Karpas-422 (cell line): ENCODE data around the gene SYNE1. TPM values are rescaled to one million over a fixed set of nuclear protein-coding genes. Genes with fewer than 3 reads are reported as not detected.
A peak's percentile ranks its signal among the peaks of the same experiment; 100 is the strongest.
"Not testable (repeated sequence)": the region's sequence is repeated elsewhere in the genome, so short reads cannot be mapped to it uniquely, and the experiment has no call there.

Source experiments
- DNase-seq: peaks from one replicate; pipeline ENCODE4 v3.0.0-alpha.2; 2015
- H2AFZ ChIP-seq: fragments of 200-600 bp; sonication (generic); 2 replicates; pipeline ENCODE4 v1.6.1; 2014; ENCODE audit warnings: antibody characterized with exemption, low read length, mixed read lengths
- H3K27ac ChIP-seq: fragments of 200-600 bp; sonication (generic); 2 replicates; pipeline ENCODE4 v1.5.1; 2014; ENCODE audit warnings: mild to moderate bottlenecking, low read length, moderate library complexity
- H3K27me3 ChIP-seq: fragments of 200-600 bp; sonication (generic); 2 replicates; pipeline ENCODE4 v1.6.1; 2014; ENCODE audit warnings: low read length, mixed read lengths
- H3K36me3 ChIP-seq: fragments of 200-600 bp; sonication (generic); 2 replicates; pipeline ENCODE4 v1.6.1; 2014; ENCODE audit warnings: low read length, mixed read lengths; ENCODE audit not compliant: insufficient read depth
- H3K4me1 ChIP-seq: fragments of 200-600 bp; sonication (generic); 2 replicates; pipeline ENCODE4 v1.6.1; 2014; ENCODE audit warnings: mild to moderate bottlenecking, low read length, mixed read lengths
- H3K4me2 ChIP-seq: fragments of 200-600 bp; sonication (generic); 2 replicates; pipeline ENCODE4 v1.6.1; 2014; ENCODE audit warnings: low read length, low read depth, mild to moderate bottlenecking; ENCODE audit not compliant: poor library complexity, severe bottlenecking
- H3K4me3 ChIP-seq: fragments of 200-600 bp; sonication (generic); 2 replicates; pipeline ENCODE4 v1.5.1; 2014; ENCODE audit warnings: mild to moderate bottlenecking, antibody characterized with exemption, low read length, mixed read lengths
- H3K79me2 ChIP-seq: fragments of 200-600 bp; sonication (generic); 2 replicates; pipeline ENCODE4 v1.6.1; 2014; ENCODE audit warnings: mild to moderate bottlenecking, low read length, mixed read lengths
- H3K9ac ChIP-seq: fragments of 200-600 bp; sonication (generic); 2 replicates; pipeline ENCODE4 v1.6.0; 2014; ENCODE audit warnings: low read length
- H3K9me2 ChIP-seq: fragments of 200-600 bp; sonication (generic), shearing (Covaris generic); replicated peaks from 2 replicates; pipeline ENCODE4 v1.6.0; 2014; ENCODE audit warnings: mild to moderate bottlenecking, low read length, moderate library complexity; ENCODE audit not compliant: insufficient read depth
- H3K9me3 ChIP-seq: fragments of 300-700, 200-600 bp; sonication (generic); 2 replicates; pipeline ENCODE4 v1.6.1; 2014; ENCODE audit warnings: low read length, mixed read lengths
- H4K20me1 ChIP-seq: fragments of 200-600 bp; sonication (generic); 2 replicates; pipeline ENCODE4 v1.6.1; 2014; ENCODE audit warnings: mild to moderate bottlenecking, antibody characterized with exemption, low read length, low read depth; ENCODE audit not compliant: insufficient read depth
- total RNA-seq: library from RNA; depleted of rRNA; stranded (reverse); fragments of >200 nt; shearing (Covaris generic); gene quantifications from 2 replicates; pipeline ENCODE4 v1.2.3, GENCODE V29; 2014; ENCODE audit warnings: low replicate concordance

Gene SYNE1
- total RNA-seq, 1 experiment from 2014 or later = 137 TPM

DNA sequence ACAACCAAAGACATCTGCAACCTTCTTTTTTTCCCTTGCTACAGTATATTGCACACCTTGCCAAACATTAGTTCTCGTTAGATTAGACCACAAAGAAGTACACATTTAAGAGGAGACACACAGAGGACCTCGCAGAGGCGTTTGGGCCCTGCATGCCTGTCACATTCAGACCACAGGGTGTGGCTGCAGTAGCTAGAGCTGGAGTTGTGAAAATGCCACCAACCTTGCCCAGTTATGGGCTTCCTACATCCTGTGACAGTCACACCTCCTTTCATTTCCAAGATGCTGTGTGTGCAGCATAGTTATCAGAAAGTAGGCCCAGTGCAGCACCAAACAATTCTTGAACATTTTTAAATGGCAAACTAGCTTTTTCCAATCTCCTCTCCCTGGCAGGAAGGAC, 2.4 kb downstream of the SYNE1 start:
- Histone ChIP-seq H3K4me3 (no peak overlapping the region), H2AFZ (no peak overlapping the region), H3K79me2 (no peaks in the 10 kb centered on the region), H3K9me3 (no peaks in the 10 kb centered on the region), H3K27me3 (no peaks in the 10 kb centered on the region), H3K27ac (no peak overlapping the region), H3K4me1 (peaks cover 24% of the 10 kb centered on the region), H3K9ac (no peak overlapping the region), H4K20me1 (no peaks in the 10 kb centered on the region), H3K4me2 (no peak overlapping the region), H3K36me3 (no peaks in the 10 kb centered on the region), H3K9me2 (no peaks in the 10 kb centered on the region)
- no peak for DNase-seq

DNA sequence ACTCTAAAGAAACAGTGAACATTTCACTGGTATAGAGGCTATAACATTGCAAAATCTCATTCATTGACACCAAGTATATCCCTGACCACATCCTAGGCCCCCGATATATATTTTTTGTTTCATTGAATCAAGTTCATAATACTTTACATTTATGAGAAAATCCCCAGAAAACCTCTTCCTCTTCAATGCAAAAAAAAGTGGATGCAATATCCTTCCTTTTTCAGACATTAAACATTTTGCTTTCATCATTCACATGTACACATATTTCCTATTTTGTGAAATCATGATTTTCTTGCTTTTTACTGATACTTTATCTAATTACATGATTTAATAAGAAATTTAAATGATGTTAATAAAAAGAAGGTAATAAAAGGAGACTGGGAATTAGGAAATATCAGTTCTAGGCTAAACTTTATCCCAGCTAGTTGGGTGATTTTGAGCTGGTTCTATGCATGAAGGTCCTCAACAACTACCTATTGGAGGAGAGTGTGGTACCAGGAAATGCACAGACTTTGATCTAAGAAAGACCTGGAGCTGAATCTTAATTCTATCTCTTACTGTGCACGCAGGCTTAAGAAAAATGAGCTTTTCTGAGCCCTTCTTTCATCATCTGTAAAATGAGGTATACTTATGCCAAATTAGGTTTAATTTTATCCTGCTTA, 4.9 kb downstream of the SYNE1 start:
- no peaks in the 10 kb centered on the region for H4K20me1 ChIP-seq
- no peak for DNase-seq
- H3K9ac ChIP-seq = no peak overlapping the region
- no peak overlapping the region for H3K4me3 ChIP-seq
- no peaks in the 10 kb centered on the region for H3K79me2 ChIP-seq
- H3K27ac ChIP-seq = no peak overlapping the region
- H3K27me3 ChIP-seq = no peaks in the 10 kb centered on the region
- H3K36me3 ChIP-seq = no peaks in the 10 kb centered on the region
- no peak overlapping the region for H2AFZ ChIP-seq
- H3K9me3 ChIP-seq = no peaks in the 10 kb centered on the region
- H3K9me2 ChIP-seq = no peaks in the 10 kb centered on the region
- peaks cover 22% of the 10 kb centered on the region for H3K4me1 ChIP-seq
- H3K4me2 ChIP-seq = no peak overlapping the region

DNA sequence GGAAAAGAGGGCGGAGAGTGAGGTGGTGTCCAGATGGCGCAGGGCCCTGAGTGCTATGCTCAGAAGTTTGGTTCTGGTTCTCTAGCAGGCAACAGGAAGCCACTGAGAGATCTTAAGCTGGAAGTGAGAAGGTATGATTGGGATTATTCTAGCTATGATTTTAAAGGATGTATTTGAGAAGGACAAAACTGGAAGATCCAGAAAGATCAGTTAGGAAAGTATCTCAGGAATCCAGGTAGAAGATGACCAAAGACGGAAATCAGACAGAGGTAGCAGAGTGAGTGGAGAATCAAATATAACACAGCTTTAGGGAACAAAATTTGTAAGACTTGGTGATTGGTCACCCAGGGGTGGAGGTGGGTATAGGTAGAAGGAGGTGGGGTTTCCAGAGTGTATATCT, 5.8 kb downstream of the SYNE1 start:
- no peaks in the 10 kb centered on the region for H3K9me3 ChIP-seq
- no peaks in the 10 kb centered on the region for H3K36me3 ChIP-seq
- H3K79me2 ChIP-seq = no peaks in the 10 kb centered on the region
- no peak overlapping the region for H3K4me2 ChIP-seq
- no peak overlapping the region for H3K4me3 ChIP-seq
- peaks cover 15% of the 10 kb centered on the region for H3K4me1 ChIP-seq
- no peaks in the 10 kb centered on the region for H3K9me2 ChIP-seq
- H4K20me1 ChIP-seq = no peaks in the 10 kb centered on the region
- H3K9ac ChIP-seq = no peak overlapping the region
- H3K27ac ChIP-seq = no peak overlapping the region
- DNase-seq = no peak
- H2AFZ ChIP-seq = no peak overlapping the region
- H3K27me3 ChIP-seq = no peaks in the 10 kb centered on the region

DNA sequence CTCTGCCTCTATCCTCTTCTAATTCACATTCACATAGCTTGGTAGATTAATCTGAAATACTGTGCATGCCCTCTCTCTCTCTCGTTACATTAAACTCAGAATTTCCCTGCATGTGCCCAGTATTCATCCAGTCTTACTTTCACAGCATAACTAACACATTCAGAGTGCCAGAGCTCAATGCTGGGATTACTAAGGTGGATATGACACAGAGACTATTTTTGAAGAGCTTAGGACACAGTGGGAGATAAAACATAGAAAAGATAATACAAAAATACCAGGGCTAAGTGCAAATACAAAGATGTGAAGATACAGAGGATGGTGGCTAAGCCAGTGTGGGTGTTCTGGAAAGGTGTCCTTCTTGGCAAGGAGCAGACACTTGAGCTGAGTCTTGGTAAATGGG, 6.3 kb downstream of the SYNE1 start:
- Histone ChIP-seq H3K27ac (no peak overlapping the region), H3K9me2 (no peaks in the 10 kb centered on the region), H3K79me2 (no peaks in the 10 kb centered on the region), H2AFZ (no peak overlapping the region), H3K9ac (no peak overlapping the region), H3K36me3 (no peaks in the 10 kb centered on the region), H3K4me1 (peaks cover 9% of the 10 kb centered on the region), H3K4me3 (no peak overlapping the region), H4K20me1 (no peaks in the 10 kb centered on the region), H3K4me2 (no peak overlapping the region), H3K9me3 (no peaks in the 10 kb centered on the region), H3K27me3 (no peaks in the 10 kb centered on the region)
- DNase-seq = no peak

DNA sequence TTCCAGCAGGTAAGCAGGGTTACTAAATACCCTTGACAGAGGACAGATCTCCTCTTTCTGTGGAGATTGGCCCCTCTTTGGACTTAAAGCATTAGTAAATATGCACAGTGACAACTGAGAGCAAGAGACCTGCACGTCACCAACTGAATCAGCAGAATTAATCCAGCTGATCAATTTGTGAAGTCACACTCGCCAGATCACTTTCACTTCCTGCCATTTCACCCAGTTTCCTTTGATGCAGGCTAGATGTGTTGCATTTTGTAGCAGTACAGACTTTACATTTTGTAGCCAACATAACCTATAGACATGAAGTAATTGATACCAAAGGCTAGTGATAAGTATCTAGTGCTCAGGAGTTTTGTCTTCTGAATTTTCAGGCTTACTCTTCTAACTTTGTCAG, 11.9 kb downstream of the SYNE1 start:
- no peak overlapping the region for H3K27ac ChIP-seq
- no peak overlapping the region for H3K9ac ChIP-seq
- no peaks in the 10 kb centered on the region for H4K20me1 ChIP-seq
- no peaks in the 10 kb centered on the region for H3K79me2 ChIP-seq
- no peaks in the 10 kb centered on the region for H3K9me2 ChIP-seq
- DNase-seq = peak; percentile 59
- H3K4me3 ChIP-seq = no peak overlapping the region
- H3K4me1 ChIP-seq = peaks cover 5% of the 10 kb centered on the region; the same call in 1 of the 2 replicates
- H3K27me3 ChIP-seq = no peaks in the 10 kb centered on the region
- H3K4me2 ChIP-seq = no peak overlapping the region
- no peaks in the 10 kb centered on the region for H3K36me3 ChIP-seq
- no peak overlapping the region for H2AFZ ChIP-seq
- no peaks in the 10 kb centered on the region for H3K9me3 ChIP-seq

DNA sequence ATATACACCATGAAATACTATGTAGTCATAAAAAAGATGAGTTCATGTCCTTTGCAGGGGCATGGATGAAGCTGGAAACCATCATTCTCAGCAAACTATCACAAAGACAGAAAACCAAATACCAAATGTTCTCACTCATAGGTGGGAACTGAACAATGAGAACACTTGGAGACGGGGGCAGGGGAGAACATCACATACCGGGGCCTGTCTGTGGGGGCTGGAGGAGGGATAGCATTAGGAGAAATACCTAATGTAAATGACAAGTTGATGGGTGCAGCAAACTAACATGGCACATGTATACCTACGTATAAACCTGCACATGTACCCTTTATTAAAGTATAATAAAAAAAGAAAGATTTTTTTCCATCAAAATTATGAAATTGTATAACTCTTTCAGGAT, 22.4 kb downstream of the SYNE1 start:
- H3K27me3 ChIP-seq, H3K36me3 ChIP-seq, H2AFZ ChIP-seq, H3K4me2 ChIP-seq, H3K9ac ChIP-seq, H3K4me3 ChIP-seq, DNase-seq, H3K9me3 ChIP-seq, H3K79me2 ChIP-seq, H3K9me2 ChIP-seq, H3K4me1 ChIP-seq, H3K27ac ChIP-seq, H4K20me1 ChIP-seq: not testable (repeated sequence)

DNA sequence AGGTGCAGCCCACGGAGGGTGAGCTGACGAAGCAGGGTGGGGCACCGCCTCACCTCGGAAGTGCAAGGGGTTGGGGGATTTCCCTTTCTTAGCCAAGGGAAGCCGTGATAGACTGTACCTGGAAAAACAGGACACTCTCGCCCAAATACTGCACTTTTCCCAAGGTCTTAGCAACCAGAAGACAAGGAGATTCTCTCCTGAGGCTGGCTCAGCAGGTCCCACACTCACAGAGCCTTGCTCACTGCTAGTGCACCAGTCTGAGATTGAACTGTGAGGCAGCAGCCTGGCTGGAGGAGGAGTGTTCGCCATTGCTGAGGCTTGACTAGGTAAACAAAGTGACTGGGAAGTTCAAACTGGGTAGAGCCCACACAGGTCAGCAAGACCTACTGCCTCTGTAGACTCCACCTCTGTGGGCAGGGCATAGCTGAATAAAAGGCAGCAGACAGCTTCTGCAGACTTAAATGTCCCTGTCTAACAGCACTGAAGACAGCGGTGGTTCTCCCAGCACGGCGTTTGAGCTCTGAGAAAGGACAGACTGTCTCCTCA, 28.0 kb downstream of the SYNE1 start:
- Histone ChIP-seq H4K20me1 (no peaks in the 10 kb centered on the region), H3K4me2 (no peak overlapping the region), H3K79me2 (no peaks in the 10 kb centered on the region), H3K9ac (no peak overlapping the region), H3K9me3 (no peaks in the 10 kb centered on the region), H2AFZ (no peak overlapping the region), H3K27me3 (no peaks in the 10 kb centered on the region), H3K36me3 (no peaks in the 10 kb centered on the region), H3K27ac (no peak overlapping the region), H3K9me2 (no peaks in the 10 kb centered on the region), H3K4me1 (peaks cover 3% of the 10 kb centered on the region; the same call in 1 of the 2 replicates), H3K4me3 (no peak overlapping the region)
- no peak for DNase-seq

DNA sequence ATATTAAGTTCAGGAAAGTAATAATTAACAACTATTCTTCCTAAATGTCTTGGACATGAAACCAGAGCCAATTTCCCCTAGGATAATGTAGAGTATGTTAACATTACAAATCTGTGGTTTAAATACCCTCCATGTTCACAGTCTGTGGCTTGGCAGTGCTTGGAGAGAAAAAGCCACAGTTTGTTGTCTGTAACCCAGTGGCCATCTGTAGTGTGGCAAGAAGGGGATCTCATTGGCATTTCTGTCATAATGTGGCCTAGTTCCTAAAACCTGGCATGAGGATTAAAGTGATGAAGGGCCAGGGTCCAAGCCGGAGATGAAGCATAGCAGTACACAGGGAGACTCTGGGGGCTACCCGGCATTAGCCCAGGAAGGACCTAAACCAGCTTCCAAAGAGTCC, 31.2 kb downstream of the SYNE1 start:
- DNase-seq = no peak
- Histone ChIP-seq H3K4me1 (peaks cover 3% of the 10 kb centered on the region; the same call in 1 of the 2 replicates), H3K9me3 (no peaks in the 10 kb centered on the region), H3K4me3 (no peak overlapping the region), H3K4me2 (no peak overlapping the region), H2AFZ (no peak overlapping the region), H3K36me3 (no peaks in the 10 kb centered on the region), H3K9me2 (no peaks in the 10 kb centered on the region), H3K79me2 (no peaks in the 10 kb centered on the region), H4K20me1 (no peaks in the 10 kb centered on the region), H3K27ac (no peak overlapping the region), H3K9ac (no peak overlapping the region), H3K27me3 (no peaks in the 10 kb centered on the region)
